ENCODE measurements around the gene IL23A. TPM values are rescaled to one million over a fixed set of nuclear protein-coding genes. Genes with fewer than 3 reads are reported as not detected.
A peak's percentile ranks its signal among the peaks of the same experiment; 100 is the strongest.

Gene IL23A
- total and polyA plus RNA-seq, 2 of the 13 experiments (the other 11 are each of a cell fraction or from before 2014, with no cell fraction given): 0.33 to 0.35 TPM

DNA sequence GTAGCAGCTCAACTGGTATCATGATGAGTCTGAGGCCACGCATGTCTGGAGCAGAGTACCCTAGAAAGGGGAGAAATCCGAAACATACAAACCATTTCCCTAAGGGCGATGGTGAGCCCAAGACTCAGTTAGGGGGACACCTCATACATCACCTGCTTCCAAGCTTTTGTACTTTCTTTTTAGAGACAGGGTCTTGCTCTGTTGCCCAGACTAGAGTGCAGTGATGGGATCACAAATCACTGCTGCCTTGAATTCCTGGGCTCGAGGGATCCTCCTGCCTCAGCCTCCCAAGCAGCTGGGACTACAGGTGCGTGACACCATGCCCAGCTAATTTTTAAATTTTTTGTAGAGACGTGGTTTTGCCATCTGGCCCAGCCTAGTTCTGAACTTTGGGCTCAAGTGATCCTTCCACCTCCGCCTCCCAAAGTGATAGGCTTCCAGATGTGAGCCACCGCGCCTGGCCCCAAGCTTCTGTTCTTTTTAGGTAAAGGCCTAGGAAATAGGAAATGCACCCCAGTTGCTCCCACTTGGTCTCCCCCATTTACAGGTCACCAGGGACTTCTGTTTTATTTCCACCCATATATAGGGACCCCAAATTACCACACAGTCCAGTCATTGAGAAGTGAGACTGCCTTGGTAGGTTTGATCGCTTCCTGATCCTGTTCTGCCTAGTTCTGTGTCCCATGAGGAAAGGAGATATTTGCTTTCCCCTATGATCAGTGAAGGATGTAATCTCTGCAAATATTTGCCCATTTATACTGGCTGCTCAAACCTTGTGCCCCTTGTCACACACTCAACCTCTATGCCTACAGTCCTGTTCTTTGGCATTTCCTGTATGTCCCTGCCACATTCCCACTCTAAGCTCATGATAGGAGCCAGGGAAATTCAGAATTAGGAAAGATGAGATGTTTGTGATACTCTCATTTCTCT, 23.7 kb downstream of the IL23A start, which contains the start of gene APOF:
Gene APOF, minus strand, starts transcription at position 728 of the 930 bp plus-strand sequence. Its CDS starts 112 bp downstream, at position 616.
- Histone ChIP-seq H3K9ac (ENCODE audit: insufficient read depth, low read depth, low read length) (peak within 1 kb of the TSS; percentile 62), H3K9me3 (ENCODE audit: low read length) (no peaks in the 10 kb centered on the region), H3K4me2 (ENCODE audit: low read depth, low read length) (peak within 1 kb of the TSS; percentile 81), H3K36me3 (replicated peaks in 1 of 2; ENCODE audit: control insufficient read depth in 1 of 2, insufficient read depth in 2 of 2, low read length in 2 of 2) (no peaks in the 10 kb centered on the region), H2AFZ (ENCODE audit: low read length) (no peak within 1 kb of the TSS), H3K27me3 (ENCODE audit: control insufficient read depth in 1 of 2, insufficient read depth in 2 of 2, low read length in 2 of 2) (no peaks in the 10 kb centered on the region), H3K79me2 (ENCODE audit: insufficient read depth, low read length) (peaks cover 21% of the 10 kb centered on the region), H3K4me1 (ENCODE audit: insufficient read depth, low read length) (peaks cover 85% of the 10 kb centered on the region), H3K4me3 (replicated peaks in 1 of 3; ENCODE audit: insufficient read depth in 1 of 3, low read depth in 2 of 3, low read length in 3 of 3) (peak within 1 kb of the TSS; percentile 65 to 94 (median 83)), H3K27ac (ENCODE audit: extremely low read length, insufficient read depth, low read length) (peak within 1 kb of the TSS; percentile 83), H4K20me1 (ENCODE audit: insufficient read depth, low read length) (no peaks in the 10 kb centered on the region)
- in situ Hi-C loops (cut with HindIII; ENCODE audit: extremely low pct_ligation_motif_present, low pct_unique_long_range_greater_than_20kb): no loop called here
- intact Hi-C loops (cut with micrococcal nuclease; ENCODE audit: unreplicated experiment): loop anchor here (1.0 kb wide), 1 partner anchor 86 kb away; no protein-coding TSS in a partner anchor
- DNase-seq (ENCODE audit: low spot score) (peak; percentile 92), FAIRE-seq (peak; percentile 91), ATAC-seq (peak; percentile 55)
- ChIA-PET CTCF (ENCODE audit: low intra/inter-chr PET ratio, low total read pairs) (no interaction called here), POLR2A (interaction anchor here (0.5 to 7.9 kb wide), 16 partner anchors 13 to 140 kb away, joined by 3 to 81 read pairs (median 4); partner anchors contain the start of genes CNPY2, GLS2, IL23A and PAN2)
- BruUV-seq (replicated peaks): TSS peak; percentile 44
- WGBS (ENCODE audit: low lambda C conversion rate): 44% methylated on average over 10 of the region's 10 CpGs
- TF ChIP-seq, protein P1, sequence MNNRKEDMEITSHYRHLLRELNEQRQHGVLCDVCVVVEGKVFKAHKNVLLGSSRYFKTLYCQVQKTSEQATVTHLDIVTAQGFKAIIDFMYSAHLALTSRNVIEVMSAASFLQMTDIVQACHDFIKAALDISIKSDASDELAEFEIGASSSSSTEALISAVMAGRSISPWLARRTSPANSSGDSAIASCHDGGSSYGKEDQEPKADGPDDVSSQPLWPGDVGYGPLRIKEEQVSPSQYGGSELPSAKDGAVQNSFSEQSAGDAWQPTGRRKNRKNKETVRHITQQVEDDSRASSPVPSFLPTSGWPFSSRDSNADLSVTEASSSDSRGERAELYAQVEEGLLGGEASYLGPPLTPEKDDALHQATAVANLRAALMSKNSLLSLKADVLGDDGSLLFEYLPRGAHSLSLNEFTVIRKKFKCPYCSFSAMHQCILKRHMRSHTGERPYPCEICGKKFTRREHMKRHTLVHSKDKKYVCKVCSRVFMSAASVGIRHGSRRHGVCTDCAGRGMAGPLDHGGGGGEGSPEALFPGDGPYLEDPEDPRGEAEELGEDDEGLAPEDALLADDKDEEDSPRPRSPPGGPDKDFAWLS (CRISPR knock-in tag; IDR thresholded peaks at IDR 0.05; ENCODE audit: borderline replicate concordance): no peak
- TF ChIP-seq ZFP37 (CRISPR knock-in tag; IDR thresholded peaks at IDR 0.05; ENCODE audit: borderline replicate concordance) (no peak), PCBP1 (IDR thresholded peaks at IDR 0.05; ENCODE audit: borderline replicate concordance, low read depth, low read length) (no peak), ZNF251 (CRISPR knock-in tag; IDR thresholded peaks at IDR 0.05) (no peak), ZNF883 (CRISPR knock-in tag; IDR thresholded peaks at IDR 0.05; ENCODE audit: not compliant biosample characterization) (no peak), YEATS2 (CRISPR knock-in tag; IDR thresholded peaks at IDR 0.05; ENCODE audit: borderline replicate concordance) (no peak), RELA (CRISPR knock-in tag; IDR thresholded peaks at IDR 0.05) (no peak), ZNF232 (CRISPR knock-in tag; IDR thresholded peaks at IDR 0.05; ENCODE audit: borderline replicate concordance) (no peak), MED8 (CRISPR knock-in tag; IDR thresholded peaks at IDR 0.05; ENCODE audit: insufficient replicate concordance) (no peak), SP5 (CRISPR knock-in tag; IDR thresholded peaks at IDR 0.05; ENCODE audit: borderline replicate concordance, low read depth) (no peak), ZNF431 (CRISPR knock-in tag; IDR thresholded peaks at IDR 0.05; ENCODE audit: borderline replicate concordance, low read depth) (no peak), KLF13 (CRISPR knock-in tag; IDR thresholded peaks at IDR 0.05) (no peak), ZNF33B (CRISPR knock-in tag; IDR thresholded peaks at IDR 0.05) (no peak), NR2F2 (IDR thresholded peaks at IDR 0.05; ENCODE audit: borderline replicate concordance, low read depth) (peak; percentile 43; the same call in 1 of the 2 replicates), FOXP1 (IDR thresholded peaks at IDR 0.05) (no peak), FOXP1 (CRISPR knock-in tag; IDR thresholded peaks at IDR 0.05) (peak; percentile 39; the same call in 1 of the 2 replicates), TBX2 (CRISPR knock-in tag; IDR thresholded peaks at IDR 0.05; ENCODE audit: borderline replicate concordance) (peak; percentile 37; the same call in 1 of the 2 replicates), NFATC3 (CRISPR knock-in tag; IDR thresholded peaks at IDR 0.05) (no peak), SOX5 (CRISPR knock-in tag; IDR thresholded peaks at IDR 0.05; ENCODE audit: borderline replicate concordance) (peak; percentile 68; the same call in 1 of the 2 replicates)
- TF ChIP-seq, protein P2, sequence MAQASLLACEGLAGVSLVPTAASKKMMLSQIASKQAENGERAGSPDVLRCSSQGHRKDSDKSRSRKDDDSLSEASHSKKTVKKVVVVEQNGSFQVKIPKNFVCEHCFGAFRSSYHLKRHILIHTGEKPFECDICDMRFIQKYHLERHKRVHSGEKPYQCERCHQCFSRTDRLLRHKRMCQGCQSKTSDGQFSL (CRISPR knock-in tag; IDR thresholded peaks at IDR 0.05): no peak

All from HepG2 (cell line).